DMS153 treated with DMSO at 0.1 percent for 48 hours (cell line): ENCODE results near the gene ZKSCAN3.
"Not testable (repeated sequence)": the region's sequence is repeated elsewhere in the genome, so short reads cannot be mapped to it uniquely, and the experiment has no call there.

Source experiments
- DNase-seq: peaks from one replicate; lab custom pipeline; 2025; ENCODE audit not compliant: unreplicated experiment; lab: John Stamatoyannopoulos, UW

The ZKSCAN3 gene

GRCh38 chr6:28371280-28371679 is 21.5 kb downstream of the ZKSCAN3 start:
- no peak for DNase-seq

- DNase-seq = no peak
These were observed 22.1 kb downstream of the ZKSCAN3 start for GRCh38 chr6:28371706-28372451.

GRCh38 chr6:28373925-28374324 is 24.2 kb downstream of the ZKSCAN3 start:
- no peak for DNase-seq

GRCh38 chr6:28377879-28378278 is 28.1 kb downstream of the ZKSCAN3 start:
- no peak for DNase-seq

GRCh38 chr6:28378644-28379043 is 28.9 kb downstream of the ZKSCAN3 start:
- no peak for DNase-seq

- no peak for DNase-seq
These were observed 30.6 kb downstream of the ZKSCAN3 start for GRCh38 chr6:28380381-28380780.

GRCh38 chr6:28383235-28384142 is 33.7 kb downstream of the ZKSCAN3 start:
- peak; percentile 83 for DNase-seq

- DNase-seq = no peak
These were observed 34.4 kb downstream of the ZKSCAN3 start for GRCh38 chr6:28384143-28384533.

- no peak for DNase-seq
These were observed 40.9 kb downstream of the ZKSCAN3 start for GRCh38 chr6:28390688-28391087.

GRCh38 chr6:28393912-28394662 is 44.3 kb downstream of the ZKSCAN3 start:
- no peak for DNase-seq

- no peak for DNase-seq
These were observed 46.2 kb downstream of the ZKSCAN3 start for GRCh38 chr6:28395918-28396317.

- peak; percentile 70 for DNase-seq
These were observed 49.8 kb downstream of the ZKSCAN3 start, which contains the start of gene ZSCAN12 for GRCh38 chr6:28399350-28400121. ZSCAN12 (minus strand) TSS chr6:28399747; CDS start chr6:28398405, 1,342 bp downstream.

GRCh38 chr6:28400122-28400451 is 50.3 kb downstream of the ZKSCAN3 start:
- no peak for DNase-seq

GRCh38 chr6:28401172-28401571 is 51.4 kb downstream of the ZKSCAN3 start:
- DNase-seq = no peak

- DNase-seq = no peak
These were observed 52.5 kb downstream of the ZKSCAN3 start for GRCh38 chr6:28402197-28402596.

GRCh38 chr6:28403923-28404322 is 54.2 kb downstream of the ZKSCAN3 start:
- not testable (repeated sequence) for DNase-seq

GRCh38 chr6:28407401-28407800 is 57.7 kb downstream of the ZKSCAN3 start:
- no peak for DNase-seq

GRCh38 chr6:28408076-28408802 is 58.5 kb downstream of the ZKSCAN3 start:
- DNase-seq = no peak

- DNase-seq = no peak
These were observed 61.0 kb downstream of the ZKSCAN3 start for GRCh38 chr6:28410767-28411166.

- no peak for DNase-seq
These were observed 63.9 kb downstream of the ZKSCAN3 start for GRCh38 chr6:28413681-28414080.
